MM.1S (cell line): ENCODE measurements around the gene IQCK.

Experiments used
- DNase-seq: peaks from one replicate; pipeline ENCODE4 v3.0.0-alpha.2; 2015
- H2AFZ ChIP-seq: fragments of 300-600 bp; sonication (generic); 2 replicates; pipeline ENCODE4 v1.6.0; 2016; ENCODE audit warnings: antibody characterized with exemption, low read length
- H3F3A ChIP-seq: fragments of 300-600 bp; sonication (generic); 2 replicates; pipeline ENCODE4 v1.6.1; 2016; ENCODE audit warnings: mild to moderate bottlenecking, antibody characterized with exemption, low read length, moderate library complexity, mixed read lengths; ENCODE audit not compliant: insufficient read depth
- H3K27ac ChIP-seq: fragments of 300-600 bp; sonication (generic); 2 replicates; pipeline ENCODE4 v1.5.1; 2016; ENCODE audit warnings: mild to moderate bottlenecking, low read length
- H3K27me3 ChIP-seq: fragments of 300-600 bp; sonication (generic); replicated peaks from 2 replicates; pipeline ENCODE4 v1.6.0; 2016; ENCODE audit warnings: low read length; ENCODE audit not compliant: insufficient read depth
- H3K36me3 ChIP-seq: fragments of 300-600 bp; sonication (generic); replicated peaks from 2 replicates; pipeline ENCODE4 v1.6.1; 2016; ENCODE audit warnings: mild to moderate bottlenecking, low read length, mixed read lengths; ENCODE audit not compliant: insufficient read depth
- H3K4me1 ChIP-seq: fragments of 300-600 bp; sonication (generic); 2 replicates; pipeline ENCODE4 v1.6.1; 2016; ENCODE audit warnings: low read length, mixed read lengths
- H3K4me2 ChIP-seq: fragments of 300-600 bp; sonication (generic); 2 replicates; pipeline ENCODE4 v1.6.0; 2016; ENCODE audit warnings: low read depth, low read length
- H3K4me3 ChIP-seq: fragments of 300-600 bp; sonication (generic); 2 replicates; pipeline ENCODE4 v1.5.1; 2016; ENCODE audit warnings: low read length, mixed read lengths
- H3K79me2 ChIP-seq: fragments of 300-600 bp; sonication (generic); 2 replicates; pipeline ENCODE4 v1.6.1; 2016; ENCODE audit warnings: mixed run types, low read length, mixed read lengths
- H3K9ac ChIP-seq: fragments of 300-600 bp; sonication (generic); 2 replicates; pipeline ENCODE4 v1.6.1; 2016; ENCODE audit warnings: low read length, mixed read lengths
- H3K9me2 ChIP-seq: fragments of 300-600 bp; sonication (generic); replicated peaks from 2 replicates; pipeline ENCODE4 v1.6.1; 2016; ENCODE audit warnings: mild to moderate bottlenecking, low read length, mixed read lengths; ENCODE audit not compliant: insufficient read depth
- H3K9me3 ChIP-seq: fragments of 300-600 bp; sonication (generic); replicated peaks from 2 replicates; pipeline ENCODE4 v1.6.1; 2016; ENCODE audit warnings: mild to moderate bottlenecking, low read length, mixed read lengths; ENCODE audit not compliant: insufficient read depth
- H4K20me1 ChIP-seq: fragments of 300-600 bp; sonication (generic); 2 replicates; pipeline ENCODE4 v1.6.1; 2016; ENCODE audit warnings: mild to moderate bottlenecking, low read length, moderate library complexity, mixed read lengths; ENCODE audit not compliant: insufficient read depth
- CTCF ChIP-seq: fragments of 300-600 bp; sonication (generic); IDR thresholded peaks from 2 replicates; pipeline ENCODE4 v1.5.1; 2016; ENCODE audit warnings: antibody characterized with exemption, low read length, mixed read lengths
- EZH2 ChIP-seq: fragments of 300-600 bp; sonication (generic); optimal IDR thresholded peaks from 2 replicates; pipeline ENCODE3; 2017; ENCODE audit warnings: low read depth, mild to moderate bottlenecking, antibody characterized with exemption, low read length, mixed read lengths
- EZH2phosphoT487 ChIP-seq: fragments of 300-600 bp; sonication (generic); IDR thresholded peaks from 2 replicates; pipeline ENCODE4 v1.6.1; 2018; ENCODE audit warnings: antibody characterized with exemption, low read length

IQCK gene

DNA sequence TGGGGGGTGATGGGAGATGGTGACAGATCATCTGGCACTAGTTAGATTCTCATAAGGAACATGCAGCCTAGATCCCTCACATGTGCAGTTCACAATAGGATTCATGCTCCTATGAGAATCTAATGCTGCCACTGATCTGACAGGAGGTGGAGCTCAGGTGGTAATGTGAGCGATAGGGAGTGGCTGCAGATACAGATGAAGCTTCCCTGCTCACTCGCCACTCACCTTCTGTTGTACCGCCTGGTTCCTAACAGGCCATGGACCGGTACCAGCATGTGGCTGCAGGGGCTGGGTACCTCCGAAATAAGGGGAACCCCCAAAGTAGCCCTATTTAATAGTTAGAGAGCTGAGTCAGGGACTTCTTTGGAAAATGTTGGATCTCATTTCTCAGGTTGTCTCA is 106.1 kb downstream of the IQCK start:
- Histone ChIP-seq H3K79me2 (no peaks in the 10 kb centered on the region), H2AFZ (no peak overlapping the region)

DNA sequence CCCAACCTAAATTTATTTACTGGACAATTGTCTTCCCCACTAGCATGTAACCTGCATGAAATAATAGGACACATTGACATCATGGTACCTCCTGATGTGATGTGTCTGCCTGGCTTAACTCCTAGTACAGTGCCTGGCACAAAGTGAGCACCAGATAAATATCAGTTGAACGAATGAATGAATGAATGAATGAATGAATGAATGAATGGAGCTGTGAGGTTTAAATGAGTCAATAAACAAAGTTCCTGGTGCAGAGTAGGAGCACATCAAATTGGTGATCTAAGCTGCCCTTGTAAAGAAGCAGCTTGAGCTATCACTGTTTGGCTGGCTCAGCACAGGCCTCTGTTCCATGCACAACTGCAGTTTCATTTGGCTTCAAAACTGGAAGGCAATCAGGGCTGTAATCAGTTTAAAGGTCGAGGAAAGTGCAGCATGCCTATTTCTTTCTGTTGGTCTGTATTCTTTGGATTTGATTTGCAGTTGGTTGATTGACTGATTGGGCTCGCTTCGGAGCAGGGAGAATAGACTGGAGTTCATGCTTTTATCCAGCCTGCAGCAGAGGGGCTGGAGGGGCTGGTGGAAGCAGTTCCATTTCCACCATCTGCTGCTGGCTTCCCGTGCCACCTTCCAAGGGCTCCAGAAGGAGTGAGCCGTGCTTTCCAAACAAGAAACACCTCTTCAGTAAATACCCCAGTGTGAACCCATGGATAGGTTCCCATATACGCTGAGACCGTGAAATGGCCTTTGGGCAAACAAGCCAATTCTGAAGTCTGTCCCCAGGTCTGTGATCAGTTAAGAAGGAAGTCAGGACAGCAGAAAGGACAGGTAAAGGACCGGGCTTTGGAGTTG is 112.0 kb downstream of the IQCK start:
- TF ChIP-seq EZH2phosphoT487 (no peak), CTCF (no peak), EZH2 (no peak)
- H3K27ac ChIP-seq = no peak overlapping the region
- DNase-seq = no peak

More for the DNA sequence above, 106.1 kb downstream of the IQCK start:
- DNase-seq = no peak
- H3K4me3 ChIP-seq = no peak overlapping the region
- no peak overlapping the region for H3K4me2 ChIP-seq
- no peaks in the 10 kb centered on the region for H3F3A ChIP-seq
- H3K9me3 ChIP-seq = no peaks in the 10 kb centered on the region
- H3K36me3 ChIP-seq = no peaks in the 10 kb centered on the region
- no peaks in the 10 kb centered on the region for H4K20me1 ChIP-seq
- H3K4me1 ChIP-seq = no peaks in the 10 kb centered on the region
- no peaks in the 10 kb centered on the region for H3K27me3 ChIP-seq
- TF ChIP-seq EZH2 (no peak), EZH2phosphoT487 (no peak), CTCF (no peak)
- H3K9ac ChIP-seq = no peak overlapping the region
- H3K9me2 ChIP-seq = no peaks in the 10 kb centered on the region
- H3K27ac ChIP-seq = no peak overlapping the region

DNA sequence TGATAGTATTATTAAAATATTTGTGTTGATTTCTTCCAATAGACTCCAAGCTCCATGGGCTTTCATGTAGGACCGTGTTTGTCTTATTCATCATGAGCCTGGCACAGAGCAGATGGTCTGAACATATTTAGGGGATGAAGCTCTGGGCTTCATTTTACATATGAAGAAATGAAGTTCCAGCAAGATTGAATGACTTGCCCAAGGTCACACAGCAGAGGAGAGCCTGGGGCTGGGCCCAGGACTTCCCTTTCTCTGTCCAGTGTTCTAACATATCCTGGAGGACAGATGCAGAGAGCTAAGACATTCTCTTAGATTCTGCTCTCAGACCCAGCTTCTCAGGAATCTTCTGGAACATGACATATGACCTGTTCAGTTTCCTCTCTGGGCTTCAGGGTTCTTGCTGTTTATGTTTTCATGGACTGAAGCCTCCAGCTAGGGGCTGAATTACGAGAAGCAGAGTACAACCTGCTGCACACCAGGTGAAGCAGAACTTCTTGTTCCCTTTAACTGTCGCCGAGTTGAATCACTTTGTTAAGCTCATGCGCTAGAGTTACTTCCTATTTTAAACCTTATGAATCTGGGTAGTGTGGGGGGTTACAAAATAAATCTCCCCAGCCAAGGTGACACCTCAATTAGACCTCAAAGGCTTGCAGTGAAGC is 113.0 kb downstream of the IQCK start:
- Histone ChIP-seq H3K27me3 (no peaks in the 10 kb centered on the region), H3K9me2 (no peaks in the 10 kb centered on the region), H3K4me2 (no peak overlapping the region), H3F3A (no peaks in the 10 kb centered on the region), H3K36me3 (no peaks in the 10 kb centered on the region), H4K20me1 (no peaks in the 10 kb centered on the region), H2AFZ (no peak overlapping the region), H3K4me1 (no peaks in the 10 kb centered on the region), H3K4me3 (no peak overlapping the region), H3K9ac (no peak overlapping the region), H3K79me2 (no peaks in the 10 kb centered on the region), H3K27ac (no peak overlapping the region), H3K9me3 (no peaks in the 10 kb centered on the region)
- no peak for DNase-seq
- TF ChIP-seq EZH2phosphoT487 (no peak), CTCF (no peak), EZH2 (no peak)

More for the DNA sequence above, 112.0 kb downstream of the IQCK start:
- Histone ChIP-seq H2AFZ (no peak overlapping the region), H3K4me3 (no peak overlapping the region), H3K9me2 (no peaks in the 10 kb centered on the region), H3F3A (no peaks in the 10 kb centered on the region), H3K9ac (no peak overlapping the region), H3K27me3 (no peaks in the 10 kb centered on the region), H3K79me2 (no peaks in the 10 kb centered on the region), H4K20me1 (no peaks in the 10 kb centered on the region), H3K36me3 (no peaks in the 10 kb centered on the region), H3K4me2 (no peak overlapping the region), H3K9me3 (no peaks in the 10 kb centered on the region), H3K4me1 (no peaks in the 10 kb centered on the region)
